Subcutaneous abdominal adipose tissue (tissue), 5 donors: ENCODE data around the gene VSTM2L.

Experiments used
- H3K27ac ChIP-seq: one replicate; pipeline ENCODE4 v1.7.0; 2013; ENCODE audit warnings: low read depth, mild to moderate bottlenecking, inconsistent platforms, low read length, moderate library complexity
- H3K27me3 ChIP-seq, 5 donors: one replicate each; pipeline ENCODE4 v1.7.0; 2013; ENCODE audit warnings: low read length in 5 of 5, inconsistent platforms in 1 of 5; ENCODE audit not compliant: control insufficient read depth in 5 of 5, insufficient read depth in 4 of 5
- H3K36me3 ChIP-seq, 5 donors: one replicate each; pipeline ENCODE4 v1.7.0; 2013; ENCODE audit warnings: low read length in 5 of 5; ENCODE audit not compliant: control insufficient read depth in 5 of 5, insufficient read depth in 5 of 5
- H3K4me1 ChIP-seq, 5 donors: one replicate each; pipeline ENCODE4 v1.7.0; 2013; ENCODE audit warnings: low read length in 5 of 5, mild to moderate bottlenecking in 3 of 5, moderate library complexity in 1 of 5; ENCODE audit not compliant: control insufficient read depth in 5 of 5, insufficient read depth in 5 of 5
- H3K4me3 ChIP-seq, 5 donors: one replicate each; pipeline ENCODE4 v1.7.0; 2013; ENCODE audit warnings: low read length in 5 of 5, low read depth in 1 of 5
- H3K9ac ChIP-seq, 5 donors: one replicate each; pipeline ENCODE4 v1.7.0; 2013; ENCODE audit warnings: low read length in 5 of 5, mild to moderate bottlenecking in 4 of 5, moderate library complexity in 3 of 5
- H3K9me3 ChIP-seq, 5 donors: one replicate each; pipeline ENCODE4 v1.7.0; 2013; ENCODE audit warnings: low read length in 5 of 5; ENCODE audit not compliant: control insufficient read depth in 5 of 5
- donor health status: healthy.
- donor health status: healthy.
- donor health status: healthy.
- donor health status: healthy.
- donor health status: healthy.

VSTM2L gene

DNA sequence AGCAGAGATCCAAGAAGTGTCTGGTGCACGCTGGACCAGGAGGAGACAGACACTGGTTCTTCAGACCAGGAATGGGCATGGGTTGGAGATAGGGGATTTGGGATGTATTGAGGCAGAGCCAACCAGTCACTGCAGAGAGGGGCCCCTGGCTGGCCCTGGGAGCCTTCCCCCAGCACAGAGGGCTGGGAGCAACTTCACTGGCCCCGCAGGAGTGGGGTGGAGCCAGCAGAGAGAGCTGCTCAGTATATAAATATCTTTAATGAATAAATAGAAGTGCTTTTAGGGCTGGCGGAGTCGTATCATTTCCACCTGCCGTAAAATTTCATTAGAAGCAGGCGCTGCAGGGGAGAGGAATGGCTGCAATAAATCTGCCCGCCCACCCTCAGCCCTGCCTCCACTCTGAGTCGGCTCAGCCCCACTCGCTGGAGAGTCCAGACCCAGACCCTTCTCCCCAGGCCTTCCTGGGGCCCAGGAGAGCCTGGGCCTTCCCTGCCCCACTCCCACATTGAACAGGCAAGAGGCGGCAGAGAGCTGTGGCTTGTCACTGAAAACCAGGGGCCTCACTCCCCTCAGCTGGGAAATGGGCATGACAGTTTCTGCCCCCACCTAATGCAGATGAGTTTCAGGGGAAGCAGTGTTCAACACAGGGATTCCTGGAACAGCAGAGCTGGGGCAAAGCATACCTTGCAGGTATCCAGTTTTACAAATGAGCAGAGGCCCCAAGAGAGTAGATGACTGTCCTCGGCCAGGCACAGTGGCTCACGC lies 23.9 kb upstream of the VSTM2L start:
- Histone ChIP-seq H3K27ac (no peak overlapping the region), H3K9ac (no peak overlapping the region), H3K36me3 (peaks cover 0 to 14% (median 7%) of the 10 kb centered on the region in 5 donors), H3K4me3 (no peak overlapping the region), H3K4me1 (peaks cover 0 to 11% (median 4%) of the 10 kb centered on the region in 5 donors), H3K9me3 (no peaks in the 10 kb centered on the region), H3K27me3 (peaks cover 3 to 22% (median 6%) of the 10 kb centered on the region in 5 donors)

GRCh38 chr20:37879843-37880242 lies 23.1 kb upstream of the VSTM2L start:
- H3K36me3 ChIP-seq = peaks cover 0 to 6% (median 0%) of the 10 kb centered on the region in 5 donors
- peaks cover 0 to 11% (median 4%) of the 10 kb centered on the region in 5 donors for H3K4me1 ChIP-seq
- H3K9ac ChIP-seq = no peak overlapping the region
- no peak overlapping the region for H3K4me3 ChIP-seq
- no peak overlapping the region for H3K27ac ChIP-seq
- peaks cover 4 to 22% (median 6%) of the 10 kb centered on the region in 5 donors for H3K27me3 ChIP-seq
- no peaks in the 10 kb centered on the region for H3K9me3 ChIP-seq

- no peaks in the 10 kb centered on the region for H3K9me3 ChIP-seq
- no peak overlapping the region for H3K27ac ChIP-seq
- H3K36me3 ChIP-seq = no peaks in the 10 kb centered on the region
- peaks cover 0 to 16% (median 4%) of the 10 kb centered on the region in 5 donors for H3K4me1 ChIP-seq
- H3K27me3 ChIP-seq = peaks cover 4 to 25% (median 6%) of the 10 kb centered on the region in 5 donors
- H3K9ac ChIP-seq = no peak overlapping the region
- H3K4me3 ChIP-seq = no peak overlapping the region
These were observed 22.0 kb upstream of the VSTM2L start for GRCh38 chr20:37880726-37881591.

- peaks cover 6 to 30% (median 7%) of the 10 kb centered on the region in 5 donors for H3K27me3 ChIP-seq
- H3K9ac ChIP-seq = no peak overlapping the region
- no peak overlapping the region for H3K4me3 ChIP-seq
- no peaks in the 10 kb centered on the region for H3K36me3 ChIP-seq
- no peaks in the 10 kb centered on the region for H3K9me3 ChIP-seq
- peaks cover 0 to 24% (median 9%) of the 10 kb centered on the region in 5 donors for H3K4me1 ChIP-seq
- H3K27ac ChIP-seq = no peak overlapping the region
These were observed 21.2 kb upstream of the VSTM2L start for GRCh38 chr20:37881601-37882343.

DNA sequence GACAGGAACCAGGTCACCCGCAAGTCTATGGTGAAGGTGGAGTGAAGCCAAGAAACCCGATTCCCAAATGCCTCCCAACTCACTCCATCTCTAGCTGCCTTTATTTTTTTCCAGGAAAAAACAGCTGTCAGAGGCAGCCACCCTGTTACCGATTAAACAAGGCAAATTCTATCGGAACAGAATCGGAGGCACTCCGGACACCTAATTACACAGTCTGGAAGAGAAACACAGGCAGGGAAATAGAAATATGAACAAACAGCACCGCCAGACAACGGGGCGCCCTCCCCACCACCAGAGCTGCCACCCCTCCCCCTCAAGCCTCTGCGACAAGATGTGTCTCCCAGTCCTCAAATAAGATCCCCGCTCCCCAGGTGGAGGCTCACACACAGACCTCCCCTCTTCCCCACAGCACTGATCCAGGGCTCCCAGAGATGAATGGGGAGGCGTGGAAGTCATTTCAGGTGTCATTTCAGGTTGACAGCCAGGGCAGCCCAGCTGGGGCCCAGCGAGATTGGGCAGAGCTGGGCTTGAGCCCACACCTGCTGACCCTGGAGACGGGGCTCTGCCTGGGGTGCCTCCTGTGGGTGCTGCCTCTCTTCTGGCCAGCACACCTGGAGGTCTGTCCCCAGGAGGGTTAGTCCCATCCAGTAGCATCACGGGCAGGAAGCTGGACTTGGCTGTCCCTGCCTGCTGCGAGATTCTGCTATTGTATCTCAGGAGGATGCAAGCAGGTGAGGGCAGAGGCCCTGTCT lies 19.8 kb upstream of the VSTM2L start:
- Histone ChIP-seq H3K27me3 (peaks cover 4 to 38% (median 9%) of the 10 kb centered on the region in 5 donors), H3K27ac (no peak overlapping the region), H3K36me3 (no peaks in the 10 kb centered on the region), H3K9me3 (no peaks in the 10 kb centered on the region), H3K4me3 (no peak overlapping the region), H3K9ac (no peak overlapping the region), H3K4me1 (peaks cover 0 to 34% (median 17%) of the 10 kb centered on the region in 5 donors)

GRCh38 chr20:37885042-37885441 lies 17.9 kb upstream of the VSTM2L start:
- Histone ChIP-seq H3K36me3 (no peaks in the 10 kb centered on the region), H3K4me1 (peaks cover 0 to 30% (median 17%) of the 10 kb centered on the region in 5 donors), H3K27me3 (peaks cover 4 to 38% (median 9%) of the 10 kb centered on the region in 5 donors), H3K4me3 (no peak overlapping the region), H3K9ac (no peak overlapping the region), H3K27ac (no peak overlapping the region), H3K9me3 (no peaks in the 10 kb centered on the region)

- Histone ChIP-seq H3K9ac (no peak overlapping the region), H3K27me3 (peaks cover 4 to 35% (median 9%) of the 10 kb centered on the region in 5 donors), H3K27ac (no peak overlapping the region), H3K9me3 (no peaks in the 10 kb centered on the region), H3K36me3 (no peaks in the 10 kb centered on the region), H3K4me3 (peak overlapping the region in 1 of 5 donors; percentile 32), H3K4me1 (peaks cover 0 to 27% (median 15%) of the 10 kb centered on the region in 5 donors)
These were observed 17.1 kb upstream of the VSTM2L start for GRCh38 chr20:37885593-37886503.

GRCh38 chr20:37886851-37887297 lies 16.1 kb upstream of the VSTM2L start:
- H3K9me3 ChIP-seq = no peaks in the 10 kb centered on the region
- H3K9ac ChIP-seq = no peak overlapping the region
- H3K36me3 ChIP-seq = no peaks in the 10 kb centered on the region
- no peak overlapping the region for H3K27ac ChIP-seq
- no peak overlapping the region for H3K4me3 ChIP-seq
- H3K4me1 ChIP-seq = peaks cover 0 to 23% (median 13%) of the 10 kb centered on the region in 5 donors
- peaks cover 1 to 27% (median 7%) of the 10 kb centered on the region in 5 donors for H3K27me3 ChIP-seq
